Tibial nerve (tissue), 3 donors: Measurements from ENCODE around the gene PRLR.

Source experiments
- CTCF ChIP-seq, 5 experiments: fragments of 200-600 bp in 3 of 5; fragments of 450-650 bp in 2 of 5; sonication (generic) in 3 of 5; IDR thresholded peaks; one replicate each; pipeline ENCODE4 v1.5.1; 2016 to 2019; ENCODE audit warnings: antibody characterized with exemption in 5 of 5, mild to moderate bottlenecking in 3 of 5, moderate library complexity in 2 of 5
- POLR2A ChIP-seq, 2 donors: fragments of 450-650 bp; IDR thresholded peaks; one replicate each; pipeline ENCODE4 v1.6.1; 2017; ENCODE audit warnings: antibody characterized with exemption in 2 of 2, mild to moderate bottlenecking in 2 of 2, moderate library complexity in 2 of 2

GRCh38 chr5:35045280-35045679 is 185.0 kb downstream of the PRLR start:
- no peak for TF ChIP-seq POLR2A (IDR thresholded peaks at IDR 0.05)
- no peak for TF ChIP-seq CTCF (IDR thresholded peaks at IDR 0.05)
